ENCODE measurements around the gene AHRR. TPM values are rescaled to one million over a fixed set of nuclear protein-coding genes. Genes with fewer than 3 reads are reported as not detected.
"Not testable (repeated sequence)": the region's sequence is repeated elsewhere in the genome, so short reads cannot be mapped to it uniquely, and the experiment has no call there.

AHRR gene
- total RNA-seq, 1 donor from 2014 or later = 0.81 TPM

DNA sequence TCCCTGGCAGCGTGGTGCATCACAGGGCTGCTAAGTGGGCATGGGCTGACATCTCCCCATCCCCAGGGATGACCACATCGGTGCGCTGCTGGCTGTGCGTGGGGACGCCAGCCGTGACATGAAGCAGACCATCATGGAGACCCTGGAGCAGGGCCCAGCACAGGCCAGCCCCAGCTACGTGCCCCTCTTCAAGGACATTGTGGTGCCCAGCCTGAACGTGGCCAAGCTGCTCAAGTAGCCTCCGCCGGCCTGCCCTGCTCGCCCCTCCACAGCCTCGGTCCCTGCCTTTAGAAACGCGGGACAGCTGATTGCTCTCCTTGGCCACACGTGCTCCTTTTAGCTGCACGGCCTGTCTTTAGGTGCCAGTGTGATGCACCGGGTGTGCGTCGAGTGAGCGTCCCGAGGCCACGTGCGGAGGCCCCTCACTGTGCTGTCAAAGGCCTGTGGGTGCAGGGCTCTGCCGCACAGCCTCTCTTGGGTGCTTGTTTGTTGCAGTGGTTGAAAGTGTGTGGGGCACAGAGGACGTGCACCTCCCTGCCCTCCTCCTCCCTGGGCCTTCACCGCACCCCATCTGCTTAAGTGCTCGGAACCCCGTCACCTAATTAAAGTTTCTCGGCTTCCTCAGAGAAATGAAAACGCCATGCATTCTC, 145.3 kb downstream of the AHRR start:
- no peak for DNase-seq (ENCODE audit: low spot score)
- ATAC-seq = no peak

DNA sequence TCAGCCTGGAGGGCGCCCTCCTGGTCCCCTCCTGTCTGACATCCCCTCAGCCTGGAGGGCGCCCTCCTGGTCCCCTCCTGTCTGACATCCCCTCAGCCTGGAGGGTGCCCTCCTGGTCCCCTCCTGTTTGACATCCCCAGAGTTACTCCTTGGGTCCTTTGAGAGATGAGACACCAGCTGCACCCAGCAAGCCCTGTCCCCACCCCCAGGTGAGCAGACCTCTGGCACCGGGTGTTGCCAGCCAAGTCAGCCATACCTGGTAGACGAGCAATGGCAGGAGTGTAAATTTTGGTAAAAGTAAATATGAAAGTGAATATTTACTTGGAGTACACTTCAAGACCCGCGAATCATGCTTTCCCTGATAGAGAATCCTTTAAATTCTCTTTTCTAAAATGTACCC, 146.9 kb downstream of the AHRR start:
- ATAC-seq (no peak), DNase-seq (ENCODE audit: low spot score) (no peak)

DNA sequence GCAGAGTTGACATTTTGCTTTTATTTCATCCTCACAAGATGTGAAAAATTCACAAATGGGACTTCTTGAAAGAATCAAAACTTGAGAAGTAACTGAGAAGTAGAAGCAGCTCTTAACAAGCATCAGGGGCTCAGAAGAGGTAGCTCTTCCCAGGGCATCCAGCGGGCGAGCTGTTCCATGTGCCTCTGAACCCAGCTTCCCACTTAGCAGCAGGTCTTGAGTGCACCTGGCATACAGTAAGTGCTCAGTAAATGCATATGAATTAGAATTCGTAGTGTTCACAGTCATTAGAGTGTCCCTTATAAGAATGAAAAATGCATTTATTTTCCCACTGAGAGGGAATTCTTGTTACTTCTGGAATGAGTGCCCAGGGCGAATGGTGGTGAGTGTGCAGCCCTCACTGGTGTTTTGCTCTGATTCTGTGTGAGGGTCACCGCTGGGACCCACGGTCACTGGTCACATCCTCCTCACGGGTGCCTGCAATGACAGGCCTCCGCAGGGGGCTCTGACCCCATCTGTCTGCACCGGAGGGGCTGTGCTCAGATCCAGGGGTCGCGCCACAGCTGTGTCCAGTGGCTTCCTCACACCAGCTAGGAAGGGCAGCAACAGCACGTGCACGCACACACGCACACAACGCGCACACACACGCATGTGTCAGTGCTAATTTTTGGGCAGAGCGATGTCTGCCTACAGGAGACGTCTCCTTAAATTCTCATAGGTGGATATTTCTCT, 148.4 kb downstream of the AHRR start:
- ATAC-seq = no peak
- no peak for DNase-seq (ENCODE audit: low spot score)

DNA sequence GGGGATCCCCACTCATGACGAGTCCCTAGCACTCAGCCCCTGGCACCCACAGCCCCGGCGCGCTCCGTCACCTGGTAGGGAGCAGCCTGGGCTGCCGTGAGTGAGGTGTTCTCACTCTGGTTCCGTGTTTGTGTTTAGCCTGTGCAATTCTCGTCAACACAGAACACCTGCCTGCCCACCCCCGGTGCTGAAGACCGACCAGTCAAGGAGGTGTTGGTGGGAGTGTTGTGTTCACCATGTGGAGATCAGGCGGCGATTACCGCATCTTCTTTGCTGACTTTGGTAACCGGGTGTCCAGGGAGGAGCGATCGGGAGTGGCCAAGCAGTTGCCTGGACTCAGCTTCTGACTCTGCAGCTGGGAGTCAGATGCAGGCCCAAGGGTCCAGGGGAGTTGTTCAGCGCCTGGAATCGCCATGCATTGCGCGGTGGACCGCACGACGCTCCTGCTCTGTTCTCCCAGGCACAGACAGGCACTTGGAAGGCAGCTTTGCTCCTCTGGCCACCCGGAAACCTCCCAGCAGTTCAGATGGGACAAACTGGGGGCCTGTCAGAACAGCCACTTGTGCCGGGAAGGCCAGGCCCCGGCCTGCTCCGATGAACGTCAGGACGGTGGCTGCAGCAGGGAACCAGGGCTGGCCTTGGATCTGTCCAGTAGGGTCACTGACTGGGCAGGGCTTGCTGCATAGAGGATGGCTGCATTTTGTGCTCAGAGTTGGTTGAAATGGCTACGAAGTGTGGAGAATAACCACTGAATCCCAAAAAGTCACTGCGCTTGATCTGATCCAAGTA, 149.6 kb downstream of the AHRR start:
- DNase-seq (ENCODE audit: low spot score) = no peak
- no peak for ATAC-seq

DNA sequence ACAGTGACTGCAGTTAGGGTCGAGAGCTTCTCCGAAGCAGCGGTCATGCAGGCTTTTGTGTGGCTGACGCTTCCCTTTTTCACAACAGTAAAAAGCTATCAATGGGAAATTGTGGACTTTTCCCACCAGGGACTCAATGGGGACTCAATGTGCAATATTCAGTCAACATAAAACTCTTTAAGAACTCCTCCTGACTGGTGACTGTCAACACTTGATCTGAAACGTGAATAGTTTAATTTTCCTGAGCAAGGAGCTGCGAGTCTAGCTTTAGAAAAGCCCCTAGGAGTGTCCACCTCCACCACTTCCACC, 150.2 kb downstream of the AHRR start:
- no peak for DNase-seq (ENCODE audit: low spot score)
- no peak for ATAC-seq

DNA sequence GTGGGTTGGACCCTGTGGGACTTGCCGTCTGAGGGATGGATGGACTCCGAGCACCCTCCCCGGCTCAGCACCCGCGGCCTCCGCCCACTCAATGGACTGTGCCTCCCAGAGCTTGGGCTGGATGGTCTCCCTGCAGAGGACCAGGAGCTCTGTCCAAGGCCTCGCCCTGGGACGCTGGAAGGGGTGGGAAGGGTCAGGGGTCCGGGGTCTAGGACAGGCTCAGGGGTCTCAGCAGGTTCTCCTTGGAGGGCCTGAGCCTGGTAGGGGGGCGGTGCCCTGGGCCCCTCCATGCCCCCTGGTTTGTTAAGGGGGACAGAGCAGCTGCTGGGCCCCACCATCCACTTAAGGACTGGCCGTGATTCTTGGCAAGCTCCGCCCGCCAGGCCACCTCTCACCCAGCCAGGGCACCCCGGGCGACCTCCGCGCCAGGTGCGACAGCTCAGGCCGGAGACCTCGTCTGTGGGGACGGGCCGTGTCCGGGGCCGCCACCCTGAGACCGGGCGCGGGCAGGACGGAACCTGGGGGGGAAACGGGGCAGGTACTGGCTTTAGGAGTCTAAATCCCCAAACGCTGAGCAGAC, 150.7 kb downstream of the AHRR start:
- peak; percentile 58 for DNase-seq (ENCODE audit: low spot score)
- ATAC-seq = peak; percentile 52

DNA sequence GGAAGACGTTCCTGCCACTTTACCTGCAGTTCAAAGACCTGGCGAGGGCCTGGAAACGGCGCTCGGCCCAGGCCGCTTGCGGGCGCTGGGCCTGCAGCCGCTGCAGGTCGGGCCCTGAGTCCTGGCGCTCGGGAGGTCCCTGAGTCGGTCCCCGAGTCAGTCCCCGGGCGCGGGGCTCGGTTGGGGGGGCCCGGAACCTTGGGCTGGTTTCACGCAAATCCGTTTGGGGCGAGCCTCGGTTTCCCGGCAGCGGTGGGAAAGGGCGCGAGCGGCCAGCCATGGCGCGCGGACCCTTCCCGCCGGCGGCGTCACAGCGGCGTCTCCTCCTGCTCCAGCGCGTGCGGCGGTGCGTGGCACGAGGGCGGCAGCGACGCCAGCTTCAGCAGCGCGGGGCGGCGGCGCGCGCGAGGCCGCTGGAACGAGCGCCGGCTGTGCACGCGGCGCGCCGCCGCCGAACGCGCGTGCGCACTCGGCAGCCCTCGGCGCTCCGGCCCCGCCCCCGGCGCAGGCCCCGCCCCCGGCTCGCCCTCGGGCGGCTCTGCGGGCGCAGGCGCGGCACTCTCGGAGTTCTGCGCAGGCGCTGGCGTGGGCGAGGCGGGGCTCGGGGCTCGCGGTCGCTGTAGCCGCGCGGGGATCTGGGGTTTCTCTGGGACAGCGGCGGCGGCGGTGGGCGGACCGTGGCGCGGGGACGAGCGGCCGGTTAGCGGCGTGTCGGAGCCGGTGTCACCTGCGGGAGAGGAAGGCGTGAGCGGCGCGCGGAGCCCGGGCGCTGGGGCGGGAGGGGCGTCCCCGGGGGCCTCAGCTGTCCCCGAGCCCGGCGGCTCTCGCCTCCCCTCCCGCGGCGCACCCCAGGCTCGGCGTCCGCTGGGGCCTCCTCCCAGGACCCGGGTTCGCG, 151.4 kb downstream of the AHRR start:
- peak; percentile 81 for ATAC-seq
- DNase-seq (ENCODE audit: low spot score) = peak; percentile 91

DNA sequence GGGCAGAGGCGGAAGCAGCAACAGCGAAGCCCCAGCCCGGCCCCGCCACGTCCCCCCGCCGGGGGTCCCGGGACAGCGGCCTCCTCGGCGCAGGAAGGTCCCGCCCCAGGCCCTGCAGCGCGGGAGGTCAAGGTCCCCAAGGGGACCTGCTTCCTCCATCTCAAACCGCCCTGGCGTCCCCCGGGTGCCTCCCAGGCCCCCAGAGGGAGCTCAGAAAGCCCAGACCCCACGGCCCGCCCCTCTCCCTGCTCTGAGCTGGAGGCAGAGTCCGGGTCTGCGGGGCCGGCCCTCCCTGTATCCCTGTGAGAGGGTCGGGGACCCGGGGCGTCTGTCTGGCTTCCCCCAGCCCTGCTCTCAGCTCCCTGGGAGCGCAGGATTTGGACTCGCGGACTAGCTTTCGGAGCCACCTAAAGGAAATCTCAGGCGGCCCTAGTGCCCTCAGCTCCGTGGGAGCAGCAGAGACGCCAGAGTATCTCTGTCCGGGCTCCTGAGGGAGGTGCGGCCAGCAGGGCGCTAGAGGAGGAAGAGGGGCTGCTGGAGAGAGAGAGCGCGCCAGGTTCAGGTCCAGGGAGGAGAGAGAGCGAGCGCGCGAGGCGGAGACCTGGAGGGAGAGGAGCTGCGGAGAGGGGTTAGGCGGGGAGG, 152.2 kb downstream of the AHRR start:
- peak; percentile 22 for ATAC-seq
- no peak for DNase-seq (ENCODE audit: low spot score)

DNA sequence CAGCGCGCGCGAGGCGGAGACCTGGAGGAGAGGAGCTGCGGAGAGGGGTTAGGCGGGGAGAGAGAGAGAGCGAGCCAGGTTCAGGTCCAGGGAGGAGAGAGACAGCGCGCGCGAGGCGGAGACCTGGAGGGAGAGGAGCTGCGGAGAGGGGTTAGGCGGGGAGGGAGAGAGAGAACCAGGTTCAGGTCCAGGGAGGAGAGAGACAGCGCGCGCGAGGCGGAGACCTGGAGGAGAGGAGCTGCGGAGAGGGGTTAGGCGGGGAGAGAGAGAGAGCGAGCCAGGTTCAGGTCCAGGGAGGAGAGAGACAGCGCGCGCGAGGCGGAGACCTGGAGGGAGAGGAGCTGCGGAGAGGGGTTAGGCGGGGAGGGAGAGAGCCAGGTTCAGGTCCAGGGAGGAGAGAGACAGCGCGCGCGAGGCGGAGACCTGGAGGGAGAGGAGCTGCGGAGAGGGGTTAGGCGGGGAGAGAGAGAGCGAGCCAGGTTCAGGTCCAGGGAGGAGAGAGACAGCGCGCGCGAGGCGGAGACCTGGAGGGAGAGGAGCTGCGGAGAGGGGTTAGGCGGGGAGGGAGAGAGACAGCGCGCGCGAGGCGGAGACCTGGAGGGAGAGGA, 152.8 kb downstream of the AHRR start:
- not testable (repeated sequence) for DNase-seq (ENCODE audit: low spot score)

DNA sequence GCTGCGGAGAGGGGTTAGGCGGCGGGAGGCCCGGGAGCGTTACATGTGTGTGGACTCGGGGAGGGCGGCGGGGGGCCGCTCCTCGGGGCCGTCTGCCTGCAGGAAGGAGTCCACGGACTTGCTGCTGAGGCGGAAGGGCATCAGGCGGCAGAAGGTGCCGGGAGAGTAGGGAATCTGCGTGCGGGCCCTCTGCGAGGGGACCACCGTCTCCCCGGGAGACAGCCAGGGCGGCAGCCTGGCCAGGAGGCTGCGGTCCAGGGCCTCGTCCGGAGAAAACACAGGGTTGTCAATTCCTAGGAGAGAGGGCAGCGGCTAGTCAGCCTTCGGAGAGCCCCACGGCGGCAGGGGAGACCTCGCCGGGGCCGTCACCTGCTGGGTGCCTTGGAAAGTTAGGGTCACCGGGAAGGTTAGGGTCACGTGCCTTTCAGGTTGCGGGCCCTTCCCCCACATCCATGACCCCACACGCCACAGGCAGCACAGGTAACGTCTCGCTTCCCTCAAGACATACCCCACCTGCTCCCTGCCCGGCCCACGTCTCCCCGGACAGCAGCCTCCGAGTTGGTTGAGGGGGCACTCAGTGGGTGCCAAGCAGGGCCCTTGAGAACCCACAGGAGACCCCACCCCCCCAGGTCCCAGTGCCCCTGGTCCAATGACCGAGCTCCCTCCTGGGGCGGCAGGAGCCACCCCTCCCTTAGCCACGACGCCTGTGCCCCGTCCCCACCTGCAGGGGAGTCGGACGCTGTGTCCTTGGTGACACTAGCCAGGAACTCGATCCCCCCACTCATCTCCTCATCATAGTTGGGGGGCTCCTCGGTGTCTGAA, 153.5 kb downstream of the AHRR start:
- DNase-seq (ENCODE audit: low spot score) = no peak

More for the DNA sequence above, 152.8 kb downstream of the AHRR start:
- not testable (repeated sequence) for ATAC-seq

DNA sequence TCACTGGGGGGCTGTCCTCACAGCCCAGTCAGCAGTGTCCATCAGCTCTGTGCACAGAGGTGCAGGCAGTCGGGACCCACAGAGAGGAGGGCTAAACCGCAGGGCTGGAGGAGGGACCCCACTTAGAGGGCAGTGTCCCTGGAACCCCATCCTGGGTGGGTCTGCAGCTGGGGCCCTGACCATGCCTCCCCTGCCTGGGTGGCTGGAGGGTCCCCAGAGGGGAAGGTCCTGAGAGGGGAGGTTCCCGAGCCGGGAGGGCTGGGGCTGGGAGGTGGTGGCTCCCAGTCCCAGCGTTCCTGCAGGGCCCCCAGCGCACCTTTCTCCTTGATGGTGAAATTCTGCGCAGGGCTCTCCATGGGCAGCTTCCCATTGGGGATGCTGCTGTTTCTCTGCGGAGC, 154.2 kb downstream of the AHRR start:
- DNase-seq (ENCODE audit: low spot score) = no peak
- ATAC-seq = no peak

More for the DNA sequence above, 153.5 kb downstream of the AHRR start:
- ATAC-seq = no peak

DNA sequence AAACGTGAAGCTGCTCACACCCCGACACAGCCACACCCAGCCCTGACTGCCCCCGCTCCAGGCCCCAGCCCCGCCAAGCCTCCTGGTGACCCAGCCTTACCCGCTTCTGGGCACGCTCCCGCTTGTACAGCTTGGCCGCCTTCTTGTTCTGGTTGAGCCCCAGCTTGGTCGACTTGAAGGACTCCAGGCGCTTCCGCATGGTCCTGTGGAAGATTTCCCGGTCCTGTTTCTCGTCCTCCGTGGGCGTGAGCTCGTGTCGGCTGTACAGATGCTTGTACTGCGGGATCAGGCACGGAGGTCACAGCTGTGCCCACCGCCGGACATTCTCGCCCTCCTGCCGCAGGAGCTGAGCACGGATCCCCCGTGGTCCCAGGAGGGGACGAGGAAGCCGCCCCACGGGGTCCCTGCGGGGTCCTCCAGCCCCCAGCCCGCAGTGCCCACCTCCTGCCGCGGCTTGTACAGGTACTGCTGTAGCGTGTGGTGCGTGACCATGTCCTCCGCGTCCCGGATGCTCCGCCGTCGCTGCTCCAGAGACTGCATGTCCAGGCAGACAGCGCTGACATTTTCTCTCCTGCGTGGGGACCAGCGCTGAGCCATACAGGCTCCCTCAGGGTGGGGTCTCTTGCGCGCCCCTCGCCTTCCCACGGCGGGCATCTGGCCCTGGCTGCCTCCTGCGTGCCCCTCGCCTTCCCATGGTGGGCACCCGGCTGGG, 154.7 kb downstream of the AHRR start:
- no peak for DNase-seq (ENCODE audit: low spot score)
- ATAC-seq = no peak

DNA sequence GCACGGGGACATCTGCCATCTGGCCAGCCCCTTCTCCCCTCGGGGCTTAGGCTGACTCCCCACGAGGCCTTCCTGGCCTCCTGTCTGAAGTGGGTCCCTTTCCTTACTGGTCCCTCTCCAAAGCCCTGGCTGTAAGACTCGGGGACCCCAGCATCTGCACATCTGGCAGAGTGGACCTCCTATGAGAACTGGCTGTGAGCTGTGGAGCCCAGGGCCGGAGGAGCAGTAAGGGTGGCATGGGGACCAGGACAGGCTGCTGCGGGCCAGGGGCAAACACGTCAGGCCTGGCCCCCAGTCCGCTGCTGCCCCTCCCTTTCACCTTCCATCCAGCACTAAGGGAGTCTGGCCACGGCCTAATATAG, 155.3 kb downstream of the AHRR start:
- DNase-seq (ENCODE audit: low spot score) (no peak), ATAC-seq (no peak)

DNA sequence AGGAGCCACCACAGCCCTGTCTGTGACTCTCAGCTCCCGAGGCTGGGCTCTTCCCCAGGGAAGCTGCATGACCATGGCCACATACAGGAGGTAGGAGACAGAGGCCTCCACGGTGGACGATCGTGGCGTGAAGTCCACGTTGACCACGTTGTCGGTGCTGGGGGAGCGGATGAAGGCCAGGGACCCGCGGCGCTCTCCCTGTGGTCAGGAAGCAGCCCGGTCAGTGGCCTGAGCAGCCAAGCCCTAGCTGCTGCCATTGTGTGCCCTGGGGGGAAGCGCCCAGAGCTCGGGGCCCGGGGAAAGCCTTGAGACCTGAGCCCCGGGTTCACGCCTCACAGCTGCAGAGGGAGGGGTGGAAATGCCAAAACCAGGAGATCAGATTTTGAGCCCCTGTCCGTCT, 155.7 kb downstream of the AHRR start:
- ATAC-seq (no peak), DNase-seq (ENCODE audit: low spot score) (no peak)

DNA sequence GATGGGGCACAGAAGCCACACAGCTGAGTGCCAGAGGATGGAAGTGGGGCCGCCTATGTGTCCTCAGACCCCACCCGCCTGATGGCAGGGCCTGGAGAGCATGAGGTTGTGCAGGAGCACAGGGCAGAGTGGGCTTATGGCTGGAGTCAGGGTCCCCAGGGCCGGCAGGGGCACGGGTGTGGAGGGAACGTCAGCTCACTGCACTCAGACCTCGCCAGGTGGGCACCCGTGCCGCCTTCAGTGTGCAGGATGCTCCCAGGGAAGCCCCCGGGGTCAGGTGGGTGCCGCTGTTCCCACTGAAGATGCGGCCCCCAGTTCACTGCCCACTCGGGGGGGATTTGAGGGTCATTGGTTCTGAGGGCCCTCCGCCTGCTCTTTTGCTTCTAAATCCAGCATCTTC, 156.4 kb downstream of the AHRR start:
- DNase-seq (ENCODE audit: low spot score) = no peak
- no peak for ATAC-seq

DNA sequence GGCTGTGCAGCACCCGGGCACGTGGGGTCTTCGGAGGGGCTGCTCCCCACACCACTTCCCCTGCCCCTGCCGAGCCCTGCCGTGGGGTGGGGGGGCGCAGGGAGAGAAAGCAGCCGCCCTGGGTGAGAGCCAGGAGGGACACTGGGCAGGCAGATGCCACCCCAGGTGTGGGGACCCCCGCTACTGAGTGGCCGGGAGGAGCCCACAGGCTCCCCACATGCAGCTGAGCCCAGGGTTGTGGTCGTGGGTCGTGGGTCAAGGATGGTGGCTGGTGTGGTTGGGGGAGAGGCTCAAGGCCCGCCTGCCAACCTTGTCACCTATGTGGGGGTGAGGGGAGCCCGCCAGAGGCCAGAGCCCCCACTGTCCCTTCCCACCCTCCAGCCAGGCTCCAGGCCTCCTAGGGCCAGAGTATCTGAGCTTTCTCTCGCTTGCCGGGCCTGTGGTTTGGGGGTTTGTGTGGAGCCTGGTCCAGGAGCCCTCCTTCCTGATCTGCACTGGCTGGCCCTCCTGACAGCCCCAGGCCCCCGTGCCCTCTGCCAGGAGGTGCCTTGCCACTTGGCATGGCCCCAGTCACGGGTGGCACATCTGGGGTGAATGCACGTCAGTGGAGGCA, 157.0 kb downstream of the AHRR start:
- ATAC-seq = no peak
- DNase-seq (ENCODE audit: low spot score) = no peak

DNA sequence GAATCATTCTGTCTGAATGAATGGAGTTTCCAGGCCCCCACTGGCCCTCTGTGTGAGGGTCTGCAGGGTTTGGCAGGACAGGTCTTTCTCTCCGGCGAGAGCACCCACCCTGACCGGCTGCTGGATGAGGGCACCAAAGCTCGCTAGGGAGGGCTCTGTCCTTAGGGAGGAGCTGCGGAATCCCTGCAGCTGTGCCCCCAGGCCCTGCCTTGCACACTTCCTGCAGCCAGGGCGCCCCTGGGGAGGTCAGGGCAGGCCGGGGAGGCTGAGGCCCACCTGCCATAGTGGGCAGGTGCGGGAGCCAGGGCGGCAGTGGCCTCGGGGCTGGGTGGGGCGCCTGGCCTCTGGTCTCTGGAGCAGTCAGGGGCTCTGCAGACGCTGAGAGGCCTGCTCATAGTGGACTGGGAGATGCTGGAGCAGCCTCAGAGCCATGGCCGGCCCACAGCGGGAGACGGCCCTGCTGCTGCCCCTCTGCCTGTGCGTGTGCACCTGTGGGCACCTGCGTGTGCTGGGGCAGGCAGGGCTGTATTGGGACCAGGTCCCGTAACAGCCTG, 157.5 kb downstream of the AHRR start:
- ATAC-seq (no peak), DNase-seq (ENCODE audit: low spot score) (no peak)

Measured in left lobe of liver (tissue), 2 donors.